ENCODE data around the gene DESI2.

DNA sequence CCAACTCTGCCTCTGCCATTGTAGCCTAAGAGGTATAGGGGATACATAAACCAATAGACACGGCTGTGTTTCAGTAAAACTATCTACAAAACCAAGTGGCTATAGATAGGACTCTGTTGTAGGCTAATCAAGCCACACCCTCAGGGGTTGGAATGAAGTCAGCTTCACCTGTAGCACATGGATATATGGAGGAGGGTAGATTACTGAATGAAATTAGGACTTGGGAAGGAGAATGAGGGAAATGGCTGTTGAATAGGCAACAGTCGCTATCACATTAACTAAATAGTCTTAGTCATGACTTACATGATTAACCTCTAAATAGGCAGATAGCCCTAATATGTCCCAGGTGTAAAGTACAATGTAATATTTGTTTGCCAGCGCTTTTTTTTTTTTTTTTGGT, 49.7 kb downstream of the DESI2 start:
- TF ChIP-seq CTCF (conservative IDR thresholded peaks at IDR 0.05; ENCODE audit: low read length) (no peak), EZH2phosphoT487 (IDR thresholded peaks at IDR 0.05; ENCODE audit: borderline replicate concordance, low read depth, low read length) (no peak)
